NCI-H2171 (cell line): ENCODE results near the gene PHF13.
"Not testable (repeated sequence)": the region's sequence is repeated elsewhere in the genome, so short reads cannot be mapped to it uniquely, and the experiment has no call there.

Source experiments
- DNase-seq: peaks from one replicate; lab custom pipeline; 2025; lab: John Stamatoyannopoulos, UW

The PHF13 gene

GRCh38 chr1:6628971-6629479, 15.5 kb downstream of the PHF13 start:
- DNase-seq = no peak

- no peak for DNase-seq
These were observed 16.5 kb downstream of the PHF13 start for GRCh38 chr1:6630027-6630426.

- no peak for DNase-seq
These were observed 17.5 kb downstream of the PHF13 start for GRCh38 chr1:6631058-6631457.

GRCh38 chr1:6632588-6633514, 19.3 kb downstream of the PHF13 start:
- DNase-seq = no peak

GRCh38 chr1:6634371-6635052, 21.0 kb downstream of the PHF13 start:
- no peak for DNase-seq

GRCh38 chr1:6635161-6635909, 21.8 kb downstream of the PHF13 start:
- no peak for DNase-seq

- no peak for DNase-seq
These were observed 22.6 kb downstream of the PHF13 start for GRCh38 chr1:6635910-6636760.

- not testable (repeated sequence) for DNase-seq
These were observed 23.2 kb downstream of the PHF13 start for GRCh38 chr1:6636778-6637177.

GRCh38 chr1:6637770-6638169, 24.2 kb downstream of the PHF13 start:
- no peak for DNase-seq

GRCh38 chr1:6638226-6638625, 24.7 kb downstream of the PHF13 start:
- DNase-seq = no peak

- DNase-seq = not testable (repeated sequence)
These were observed 27.3 kb downstream of the PHF13 start for GRCh38 chr1:6640867-6641266.

- DNase-seq = no peak
These were observed 31.5 kb downstream of the PHF13 start for GRCh38 chr1:6645018-6645417.

GRCh38 chr1:6646499-6647148, 33.1 kb downstream of the PHF13 start:
- DNase-seq = peak; percentile 12

- DNase-seq = no peak
These were observed 35.0 kb downstream of the PHF13 start for GRCh38 chr1:6648556-6648955.

GRCh38 chr1:6651909-6652308, 38.4 kb downstream of the PHF13 start:
- DNase-seq = no peak

GRCh38 chr1:6652986-6653385, 39.5 kb downstream of the PHF13 start:
- no peak for DNase-seq

- DNase-seq = no peak
These were observed 40.1 kb downstream of the PHF13 start for GRCh38 chr1:6653436-6654290.

- no peak for DNase-seq
These were observed 43.6 kb downstream of the PHF13 start for GRCh38 chr1:6657138-6657537.

GRCh38 chr1:6658359-6659060, 45.0 kb downstream of the PHF13 start:
- DNase-seq = no peak
